ENCODE measurements around the gene GFRA1. TPM values are rescaled to one million over a fixed set of nuclear protein-coding genes. Genes with fewer than 3 reads are reported as not detected.

Gene GFRA1
- total and polyA plus RNA-seq, 2 donors (not counting 1 experiment from before 2014, with no cell fraction given), result not detected

DNA sequence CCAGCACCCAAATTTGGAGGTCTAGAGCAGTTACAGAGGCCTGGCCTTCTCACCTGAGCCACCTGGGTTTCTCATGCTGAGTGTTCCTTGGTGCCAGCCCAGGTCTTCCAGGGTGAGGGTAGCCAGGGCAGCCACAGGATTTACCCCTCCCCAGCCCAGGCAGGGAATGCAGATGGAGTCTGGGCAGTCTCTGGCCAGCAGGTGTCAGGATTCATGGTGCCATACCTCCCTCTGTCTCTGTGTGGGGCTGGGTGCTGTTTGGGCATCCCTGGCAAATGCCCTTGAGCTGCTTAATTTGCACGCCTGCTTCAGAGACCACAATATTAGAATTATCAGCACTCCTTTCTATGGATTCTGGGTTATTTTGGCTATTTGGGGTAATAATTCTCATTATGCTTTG, 246.7 kb downstream of the GFRA1 start:
- Histone ChIP-seq H3K9me3 (ENCODE audit: control extremely low read depth in 1 of 3, control insufficient read depth in 2 of 3, insufficient read depth in 1 of 3, low read length in 2 of 3) (peaks cover 0 to 9% (median 0%) of the 10 kb centered on the region in 3 donors), H3K4me2 (replicated peaks; ENCODE audit: low read depth, low read length, poor library complexity, severe bottlenecking) (no peak overlapping the region), H4K20me1 (ENCODE audit: control insufficient read depth, insufficient read depth, low read length, poor library complexity, severe bottlenecking) (no peaks in the 10 kb centered on the region), H3K9ac (ENCODE audit: low read length) (no peak overlapping the region), H3K27me3 (replicated peaks in 1 of 4; ENCODE audit: control extremely low read depth in 1 of 4, control insufficient read depth in 3 of 4, insufficient read depth in 4 of 4, low read length in 3 of 4) (no peaks in the 10 kb centered on the region), H3K4me3 (ENCODE audit: control extremely low read depth in 1 of 5, extremely low read depth in 1 of 5, insufficient read depth in 1 of 5, low read depth in 2 of 5, low read length in 4 of 5) (no peak overlapping the region), H2AFZ (ENCODE audit: insufficient read depth, low read depth, low read length, poor library complexity, severe bottlenecking) (no peak overlapping the region), H3K36me3 (replicated peaks in 1 of 2; ENCODE audit: control extremely low read depth in 1 of 2, control insufficient read depth in 1 of 2, extremely low read depth in 1 of 2, insufficient read depth in 2 of 2, low read length in 1 of 2) (no peaks in the 10 kb centered on the region), H3K79me2 (ENCODE audit: control insufficient read depth, insufficient read depth, low read length) (no peaks in the 10 kb centered on the region), H3K4me1 (ENCODE audit: control insufficient read depth in 2 of 2, insufficient read depth in 2 of 2, low read length in 2 of 2) (no peaks in the 10 kb centered on the region), H3K27ac (ENCODE audit: low read length in 2 of 2) (no peak overlapping the region)
- TF ChIP-seq CTCF (IDR thresholded peaks at IDR 0.05) (no peak), EZH2 (IDR thresholded peaks at IDR 0.05; ENCODE audit: borderline replicate concordance, insufficient read depth, low read depth, low read length, poor library complexity, severe bottlenecking) (no peak)
- ChIA-PET POLR2A (no interaction called here), CTCF (no interaction called here)
- DNase-seq, result no peak
- Mint-ChIP-seq H3K27me3 (no peaks in the 10 kb centered on the region), H3K4me3 (no peak overlapping the region), H3K4me1 (no peaks in the 10 kb centered on the region), H3K27ac (no peak overlapping the region), H3K9me3 (ENCODE audit: insufficient read depth) (peaks cover 11% of the 10 kb centered on the region)
- ATAC-seq (ENCODE audit: low read depth), result no peak
- whole genome bisulfite sequencing (ENCODE audit: insufficient coverage), result no CpG with 5 or more reads among the region's 1 CpG
- intact Hi-C loops (cut with micrococcal nuclease), result no loop called here

DNA sequence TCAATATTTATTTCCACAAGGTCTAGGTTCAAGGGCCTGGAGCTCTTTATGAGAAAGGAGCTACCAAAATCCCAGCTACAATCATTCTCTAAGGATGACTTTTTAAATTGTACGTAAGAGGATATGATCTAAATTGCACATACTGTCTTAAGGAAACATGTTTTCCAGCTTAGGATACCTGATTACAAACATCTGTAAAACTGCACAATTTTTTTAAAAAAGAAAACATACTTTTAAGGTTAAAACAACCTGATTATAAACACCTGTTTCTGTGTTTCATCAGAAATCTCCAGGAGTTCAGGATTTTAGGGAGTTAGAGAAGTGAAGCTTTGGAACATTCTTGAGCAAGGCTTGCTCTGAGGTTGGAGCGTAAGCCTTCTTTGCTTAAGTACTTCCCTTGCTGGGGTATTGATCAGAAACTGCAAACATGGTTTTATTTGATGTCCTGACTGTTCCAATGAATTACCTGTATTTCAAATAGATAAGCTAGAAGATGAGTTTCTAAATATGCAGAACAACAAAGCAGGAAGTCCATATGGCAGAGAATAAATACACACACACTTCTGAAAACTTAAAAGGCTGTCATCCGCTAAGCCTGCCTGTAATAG, 248.6 kb downstream of the GFRA1 start:
- H3K27ac Mint-ChIP-seq, result no peak overlapping the region
- ChIA-PET POLR2A (no interaction called here), CTCF (no interaction called here)
- no peak overlapping the region for H3K4me2 ChIP-seq (replicated peaks; ENCODE audit: low read depth, low read length, poor library complexity, severe bottlenecking)
- no peak for TF ChIP-seq CTCF (IDR thresholded peaks at IDR 0.05)
- TF ChIP-seq EZH2 (IDR thresholded peaks at IDR 0.05; ENCODE audit: borderline replicate concordance, insufficient read depth, low read depth, low read length, poor library complexity, severe bottlenecking), result no peak
- peaks cover 0 to 9% (median 0%) of the 10 kb centered on the region in 3 donors for H3K9me3 ChIP-seq (ENCODE audit: control extremely low read depth in 1 of 3, control insufficient read depth in 2 of 3, insufficient read depth in 1 of 3, low read length in 2 of 3)
- H3K79me2 ChIP-seq (ENCODE audit: control insufficient read depth, insufficient read depth, low read length), result no peaks in the 10 kb centered on the region
- H3K4me3 ChIP-seq (ENCODE audit: control extremely low read depth in 1 of 5, extremely low read depth in 1 of 5, insufficient read depth in 1 of 5, low read depth in 2 of 5, low read length in 4 of 5), result no peak overlapping the region
- WGBS (ENCODE audit: insufficient coverage), result 83% methylated on average over 1 of the region's 3 CpGs
- no peaks in the 10 kb centered on the region for H3K4me1 ChIP-seq (ENCODE audit: control insufficient read depth in 2 of 2, insufficient read depth in 2 of 2, low read length in 2 of 2)
- no peak for DNase-seq
- H3K27me3 Mint-ChIP-seq, result no peaks in the 10 kb centered on the region
- no peaks in the 10 kb centered on the region for H3K36me3 ChIP-seq (replicated peaks in 1 of 2; ENCODE audit: control extremely low read depth in 1 of 2, control insufficient read depth in 1 of 2, extremely low read depth in 1 of 2, insufficient read depth in 2 of 2, low read length in 1 of 2)
- intact Hi-C loops (cut with micrococcal nuclease), result no loop called here
- no peak overlapping the region for H3K4me3 Mint-ChIP-seq
- no peaks in the 10 kb centered on the region for H4K20me1 ChIP-seq (ENCODE audit: control insufficient read depth, insufficient read depth, low read length, poor library complexity, severe bottlenecking)
- no peak overlapping the region for H2AFZ ChIP-seq (ENCODE audit: insufficient read depth, low read depth, low read length, poor library complexity, severe bottlenecking)
- no peak for ATAC-seq (ENCODE audit: low read depth)
- H3K9ac ChIP-seq (ENCODE audit: low read length), result no peak overlapping the region
- H3K4me1 Mint-ChIP-seq, result no peaks in the 10 kb centered on the region
- H3K27ac ChIP-seq (ENCODE audit: low read length in 2 of 2), result no peak overlapping the region
- peaks cover 7% of the 10 kb centered on the region for H3K9me3 Mint-ChIP-seq (ENCODE audit: insufficient read depth)
- H3K27me3 ChIP-seq (replicated peaks in 1 of 4; ENCODE audit: control extremely low read depth in 1 of 4, control insufficient read depth in 3 of 4, insufficient read depth in 4 of 4, low read length in 3 of 4), result no peaks in the 10 kb centered on the region

All from B cell (primary cell).